GM12878 (cell line): ENCODE results near the gene ARL10.

Experiments used
- FOS ChIP-seq: IDR thresholded peaks from 3 replicates; pipeline ENCODE4 v1.6.1; 2011; ENCODE audit warnings: borderline replicate concordance; ENCODE audit not compliant: insufficient read length; ENCODE audit errors: extremely low read depth
- JUND ChIP-seq: IDR thresholded peaks from 2 replicates; pipeline ENCODE4 v1.6.1; 2012; ENCODE audit warnings: low read depth, mild to moderate bottlenecking, low read length, improper control_type of control experiment, moderate library complexity
- NFXL1 ChIP-seq: fragments of 450-650 bp; IDR thresholded peaks from 2 replicates; pipeline ENCODE4 v1.6.1; 2017; ENCODE audit warnings: antibody characterized with exemption, mild to moderate bottlenecking, borderline replicate concordance
- POLR2A ChIP-seq: IDR thresholded peaks from 2 replicates; pipeline ENCODE4 v1.6.1; 2011; ENCODE audit warnings: low read depth, mild to moderate bottlenecking, low read length

DNA sequence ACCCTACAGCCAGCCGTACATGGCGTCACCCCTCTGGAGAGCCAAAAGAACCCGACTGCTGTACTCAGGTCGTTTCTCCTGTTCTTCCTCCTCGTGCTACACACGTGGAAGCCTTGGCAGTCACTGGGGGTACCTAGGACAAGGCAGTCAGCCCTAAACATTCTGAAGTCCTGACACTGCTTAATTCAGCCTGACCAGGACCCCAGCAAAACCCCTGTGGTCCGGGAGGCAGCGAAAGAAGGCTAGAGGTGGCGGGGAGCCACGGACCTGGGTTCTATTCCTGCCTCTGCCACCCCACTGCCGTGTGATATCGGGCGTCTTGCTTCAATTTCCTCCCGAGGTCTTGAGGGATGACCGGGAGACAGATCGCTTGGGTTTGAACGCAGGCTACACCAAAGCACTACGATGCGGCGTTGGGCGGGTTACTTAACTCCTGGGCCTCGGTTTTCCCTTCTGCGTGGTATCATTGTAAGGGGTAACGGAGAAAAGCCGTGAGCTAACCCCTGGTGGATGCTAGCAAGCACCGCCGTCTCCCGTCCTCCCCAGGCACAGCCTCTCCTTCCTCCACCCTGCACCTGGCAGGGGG, 429 bp upstream of the ARL10 start:
- TF ChIP-seq FOS (no peak), POLR2A (no peak), JUND (no peak), NFXL1 (no peak)
